GM12878 (cell line): ENCODE results near the gene SLC6A8. TPM values are rescaled to one million over a fixed set of nuclear protein-coding genes. Genes with fewer than 3 reads are reported as not detected.
A peak's percentile ranks its signal among the peaks of the same experiment; 100 is the strongest.

Experiments used
- ATAC-seq: fragments of 200-7000 bp; cut with Tn5 transposase; 3 replicates; pipeline ENCODE4 v1.9.1; 2020; ENCODE audit warnings: mild to moderate bottlenecking, moderate library complexity
- BruUV-seq: library from RNA; stranded (reverse); fragments of 400-500 nt; replicated peaks from 2 replicates; lab custom pipeline; 2021; lab: Mats Ljungman, UMichigan
- CTCF ChIA-PET: fragments of 300-600 bp; sonication (Branson Sonifier 250); formaldehyde crosslinking; extraction: SDS; loops from one replicate; lab custom pipeline; 2021; ENCODE audit warnings: inconsistent platforms; lab: Yijun Ruan, JAX
- POLR2A ChIA-PET: fragments of 350-600 bp; formaldehyde crosslinking; extraction: SDS; loops from one replicate; lab custom pipeline; 2021; ENCODE audit warnings: inconsistent platforms; lab: Charles Lee
- RAD21 ChIA-PET: fragments of 300-600 bp; sonication (Branson Sonifier 250); formaldehyde crosslinking; loops from one replicate; lab custom pipeline; 2023; ENCODE audit warnings: antibody characterized with exemption; ENCODE audit not compliant: unreplicated experiment; lab: Charles Lee
- SMC1A ChIA-PET: fragments of 300-600 bp; sonication (Branson Sonifier 250); formaldehyde crosslinking; loops from one replicate; lab custom pipeline; 2023; ENCODE audit not compliant: unreplicated experiment, uncharacterized antibody; lab: Charles Lee
- DNase-seq: peaks from one replicate; pipeline ENCODE4 v3.0.0-alpha.2; 2011; ENCODE audit warnings: low read depth, low spot score
- FAIRE-seq: peaks from 3 replicates; lab custom pipeline; 2011; peaks lifted over from hg19 to GRCh38; lab: Jason Lieb, UNC
- H2AFZ ChIP-seq: 2 replicates; pipeline ENCODE4 v1.6.0; 2011; ENCODE audit warnings: low read depth, low read length, control low read depth; ENCODE audit not compliant: control insufficient read depth
- H3K27ac ChIP-seq: 2 replicates; pipeline ENCODE4 v1.5.1; 2011; ENCODE audit warnings: control low read depth; ENCODE audit not compliant: control insufficient read depth, insufficient read depth
- H3K27me3 ChIP-seq, 2 experiments: replicated peaks in 1 of 2; 2 replicates each; pipeline versions ENCODE4 v1.6.0 to v1.6.1; 2011; ENCODE audit warnings: low read length in 1 of 2; ENCODE audit not compliant: control insufficient read depth in 2 of 2, insufficient read depth in 2 of 2
- H3K36me3 ChIP-seq, 2 experiments: 2 replicates each; pipeline ENCODE4 v1.5.1; 2011; ENCODE audit warnings: low read length in 1 of 2; ENCODE audit not compliant: control insufficient read depth in 2 of 2, insufficient read depth in 2 of 2
- H3K4me1 ChIP-seq: 2 replicates; pipeline ENCODE4 v1.6.1; 2011; ENCODE audit warnings: mild to moderate bottlenecking, low read length, moderate library complexity, mixed read lengths; ENCODE audit not compliant: control insufficient read depth, insufficient read depth
- H3K4me2 ChIP-seq: 2 replicates; pipeline ENCODE4 v1.6.0; 2011; ENCODE audit warnings: control low read depth; ENCODE audit not compliant: control insufficient read depth, insufficient read depth
- H3K4me3 ChIP-seq: fragments of 200-600 bp; sonication (generic); 2 replicates; pipeline ENCODE4 v1.5.1; 2016
- H3K79me2 ChIP-seq: 2 replicates; pipeline ENCODE4 v1.6.0; 2011; ENCODE audit warnings: low read length; ENCODE audit not compliant: control insufficient read depth, insufficient read depth
- H3K9ac ChIP-seq: 2 replicates; pipeline ENCODE4 v1.8.0; 2011; ENCODE audit warnings: low read length, control low read depth, mixed read lengths; ENCODE audit not compliant: control insufficient read depth, insufficient read depth
- H3K9me3 ChIP-seq: replicated peaks from 3 replicates; pipeline ENCODE4 v1.5.1; 2011; ENCODE audit warnings: mild to moderate bottlenecking, low read length; ENCODE audit not compliant: control insufficient read depth, insufficient read depth
- H4K20me1 ChIP-seq: 2 replicates; pipeline ENCODE4 v1.6.0; 2011; ENCODE audit not compliant: control insufficient read depth, insufficient read depth
- CBFB ChIP-seq: IDR thresholded peaks from 2 replicates; pipeline ENCODE4 v1.6.1; 2016; ENCODE audit warnings: antibody characterized with exemption, low read depth
- CBX3 ChIP-seq: fragments of 200-600 bp; sonication (generic); IDR thresholded peaks from 2 replicates; pipeline ENCODE4 v1.6.1; 2016; ENCODE audit warnings: low read depth, borderline replicate concordance
- CBX5 ChIP-seq: sonication (generic); IDR thresholded peaks from 2 replicates; pipeline ENCODE4 v1.6.1; 2016; ENCODE audit warnings: low read depth, moderate library complexity, mild to moderate bottlenecking, inconsistent platforms
- GABPA ChIP-seq: IDR thresholded peaks from 2 replicates; pipeline ENCODE4 v1.6.1; 2014; ENCODE audit warnings: antibody characterized with exemption, low read depth, mild to moderate bottlenecking, inconsistent platforms
- MEF2B ChIP-seq: fragments of 450-650 bp; IDR thresholded peaks from 2 replicates; pipeline ENCODE4 v1.6.1; 2018; ENCODE audit warnings: mild to moderate bottlenecking, moderate library complexity; ENCODE audit not compliant: partially characterized antibody, poor library complexity, severe bottlenecking
- POU2F2 ChIP-seq: IDR thresholded peaks from 3 replicates; pipeline ENCODE4 v1.6.1; 2011; ENCODE audit warnings: low read depth, mild to moderate bottlenecking, low read length, borderline replicate concordance
- RB1 ChIP-seq: fragments of 450-650 bp; formaldehyde crosslinking; IDR thresholded peaks from 2 replicates; pipeline ENCODE4 v1.6.1; 2017; ENCODE audit warnings: mild to moderate bottlenecking, borderline replicate concordance
- RCOR1 ChIP-seq: conservative IDR thresholded peaks from 2 replicates; pipeline ENCODE4 v1.6.1; 2012; ENCODE audit warnings: low read depth, low read length, improper control_type of control experiment
- RUNX3 ChIP-seq: IDR thresholded peaks from 2 replicates; pipeline ENCODE4 v1.6.1; 2012; ENCODE audit warnings: low read length, inconsistent platforms
- SMAD5 ChIP-seq: IDR thresholded peaks from 2 replicates; pipeline ENCODE4 v1.6.1; 2016; ENCODE audit warnings: antibody characterized with exemption, low read depth
- SREBF1 ChIP-seq: IDR thresholded peaks from 2 replicates; pipeline ENCODE4 v1.6.1; 2012; ENCODE audit warnings: mild to moderate bottlenecking, low read length
- SUZ12 ChIP-seq: fragments of 200-600 bp; sonication (generic); IDR thresholded peaks from one replicate; pipeline ENCODE4 v1.6.1; 2018; ENCODE audit warnings: antibody characterized with exemption, mild to moderate bottlenecking; ENCODE audit not compliant: unreplicated experiment
- YBX1 ChIP-seq: fragments of 450-650 bp; IDR thresholded peaks from 2 replicates; pipeline ENCODE4 v1.6.1; 2016; ENCODE audit warnings: antibody characterized with exemption
- ZBED1 ChIP-seq: IDR thresholded peaks from 2 replicates; pipeline ENCODE4 v1.6.1; 2016; ENCODE audit warnings: borderline replicate concordance
- WGBS: methylation state at CpG from one replicate; pipeline ENCODE4 v1.1.6; 2016; ENCODE audit warnings: low lambda C conversion rate; ENCODE audit not compliant: insufficient replicate concordance, insufficient coverage; ENCODE audit errors: missing lambda C conversion rate; 5-methylcytosine and 5-hydroxymethylcytosine counted together
- in situ Hi-C: fragments of 300-500 bp; cut with MboI; formaldehyde crosslinking; loops from 9 replicates; pipeline ENCODE4 v1.14.3; 2018; ENCODE audit warnings: mixed read lengths
- intact Hi-C: fragments of 100-400 bp; cut with micrococcal nuclease; formaldehyde crosslinking; loops from one replicate; pipeline ENCODE4 v1.14.2; 2022; ENCODE audit not compliant: unreplicated experiment
- polyA plus RNA-seq, 11 experiments: library from polyadenylated mRNA; depleted of rRNA in 4 of 11; unstranded in 6 of 11; stranded (reverse) in 5 of 11; fragments of >200 nt; fragmentation: Nextera tagmentation in 4 of 11; fragmentation: Illumina TruSeq in 1 of 11; extraction: Ambion mirVana in 4 of 11; extraction: Trizol in 1 of 11; gene quantifications; 1 replicate in 1 of 11; 2 replicates in 10 of 11; pipeline versions ENCODE4 v1.2.1 to v1.2.3, GENCODE V29; 2011 to 2016; ENCODE audit warnings: inconsistent platforms in 2 of 11, missing spikeins in 2 of 11, low read depth in 1 of 11
- total RNA-seq, 4 experiments: library from RNA; depleted of rRNA in 3 of 4; stranded (reverse); fragments of >200 nt in 3 of 4; fragmentation: Illumina TruSeq in 1 of 4; extraction: Trizol in 1 of 4; gene quantifications; 2 replicates each; pipeline versions ENCODE4 v1.2.1 to v1.2.3, GENCODE V29; 2013 to 2021
- TF ChIP-seq, protein P1 (sequence below): fragments of 450-650 bp; IDR thresholded peaks from 2 replicates; pipeline ENCODE4 v1.6.1; 2016; ENCODE audit warnings: mild to moderate bottlenecking
- TF ChIP-seq, protein P2 (sequence below): IDR thresholded peaks from 2 replicates; pipeline ENCODE4 v1.6.1; 2011; ENCODE audit warnings: low read depth, low read length, improper control_type of control experiment, borderline replicate concordance
- TF ChIP-seq, protein P3 (sequence below): fragments of 450-650 bp; IDR thresholded peaks from 2 replicates; pipeline ENCODE4 v1.6.1; 2014; ENCODE audit warnings: mild to moderate bottlenecking
- TF ChIP-seq, protein P4 (sequence below): IDR thresholded peaks from 2 replicates; pipeline ENCODE4 v1.6.1; 2012; ENCODE audit warnings: mild to moderate bottlenecking, low read depth, low read length

Gene SLC6A8
- total and polyA plus RNA-seq, 10 of the 15 experiments (the other 5 are each of a cell fraction or from before 2014, with no cell fraction given), result 0.01 to 0.72 (median 0.17) TPM; not detected in 6

DNA sequence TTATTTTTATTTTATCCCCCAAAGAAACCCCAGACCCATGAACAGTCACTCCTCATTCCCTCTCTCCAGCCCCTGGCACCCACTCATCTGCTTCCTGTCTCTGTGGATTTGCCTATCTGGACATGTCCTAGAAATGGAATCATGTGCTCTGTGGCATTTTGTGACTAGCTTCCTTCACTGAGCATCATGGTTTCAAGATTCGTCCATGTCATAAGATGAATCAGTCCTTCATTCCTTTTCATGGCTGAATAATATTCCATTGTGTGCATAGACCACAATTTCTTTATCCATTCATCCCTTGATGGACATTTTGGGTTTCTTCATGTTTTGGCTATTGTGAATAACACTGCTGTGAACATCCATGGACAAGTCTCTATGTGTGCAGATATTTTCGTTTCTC, 47.1 kb downstream of the SLC6A8 start (continued):
- TF ChIP-seq, protein P1, sequence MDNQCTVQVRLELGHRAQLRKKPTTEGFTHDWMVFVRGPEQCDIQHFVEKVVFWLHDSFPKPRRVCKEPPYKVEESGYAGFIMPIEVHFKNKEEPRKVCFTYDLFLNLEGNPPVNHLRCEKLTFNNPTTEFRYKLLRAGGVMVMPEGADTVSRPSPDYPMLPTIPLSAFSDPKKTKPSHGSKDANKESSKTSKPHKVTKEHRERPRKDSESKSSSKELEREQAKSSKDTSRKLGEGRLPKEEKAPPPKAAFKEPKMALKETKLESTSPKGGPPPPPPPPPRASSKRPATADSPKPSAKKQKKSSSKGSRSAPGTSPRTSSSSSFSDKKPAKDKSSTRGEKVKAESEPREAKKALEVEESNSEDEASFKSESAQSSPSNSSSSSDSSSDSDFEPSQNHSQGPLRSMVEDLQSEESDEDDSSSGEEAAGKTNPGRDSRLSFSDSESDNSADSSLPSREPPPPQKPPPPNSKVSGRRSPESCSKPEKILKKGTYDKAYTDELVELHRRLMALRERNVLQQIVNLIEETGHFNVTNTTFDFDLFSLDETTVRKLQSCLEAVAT, result no peak
- TF ChIP-seq, protein P2, sequence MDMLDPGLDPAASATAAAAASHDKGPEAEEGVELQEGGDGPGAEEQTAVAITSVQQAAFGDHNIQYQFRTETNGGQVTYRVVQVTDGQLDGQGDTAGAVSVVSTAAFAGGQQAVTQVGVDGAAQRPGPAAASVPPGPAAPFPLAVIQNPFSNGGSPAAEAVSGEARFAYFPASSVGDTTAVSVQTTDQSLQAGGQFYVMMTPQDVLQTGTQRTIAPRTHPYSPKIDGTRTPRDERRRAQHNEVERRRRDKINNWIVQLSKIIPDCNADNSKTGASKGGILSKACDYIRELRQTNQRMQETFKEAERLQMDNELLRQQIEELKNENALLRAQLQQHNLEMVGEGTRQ, result no peak
- TF ChIP-seq, protein P3, sequence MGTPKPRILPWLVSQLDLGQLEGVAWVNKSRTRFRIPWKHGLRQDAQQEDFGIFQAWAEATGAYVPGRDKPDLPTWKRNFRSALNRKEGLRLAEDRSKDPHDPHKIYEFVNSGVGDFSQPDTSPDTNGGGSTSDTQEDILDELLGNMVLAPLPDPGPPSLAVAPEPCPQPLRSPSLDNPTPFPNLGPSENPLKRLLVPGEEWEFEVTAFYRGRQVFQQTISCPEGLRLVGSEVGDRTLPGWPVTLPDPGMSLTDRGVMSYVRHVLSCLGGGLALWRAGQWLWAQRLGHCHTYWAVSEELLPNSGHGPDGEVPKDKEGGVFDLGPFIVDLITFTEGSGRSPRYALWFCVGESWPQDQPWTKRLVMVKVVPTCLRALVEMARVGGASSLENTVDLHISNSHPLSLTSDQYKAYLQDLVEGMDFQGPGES, result no peak
- TF ChIP-seq SUZ12 (no peak), ZBED1 (no peak), RCOR1 (no peak), RB1 (no peak)

DNA sequence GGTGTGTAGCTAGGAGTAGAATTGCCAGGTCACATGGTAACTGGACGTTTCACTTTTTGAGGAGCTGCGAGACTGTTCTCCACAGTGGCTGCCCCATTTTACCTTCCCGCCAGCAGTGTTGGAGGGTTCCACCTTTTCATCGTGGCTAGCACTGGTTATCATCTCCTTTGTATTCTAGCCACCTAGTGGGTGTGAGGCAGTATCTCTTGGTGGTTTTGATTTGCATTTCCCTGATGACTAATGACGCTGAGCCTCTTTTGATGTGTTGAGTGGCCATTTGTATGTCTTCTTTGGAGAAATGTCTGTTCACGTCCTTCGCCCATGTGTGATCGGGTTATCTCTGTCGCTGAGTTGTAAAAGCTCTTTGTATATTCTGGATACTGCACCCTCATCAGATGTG, 47.5 kb downstream of the SLC6A8 start:
- H3K36me3 ChIP-seq, result no peaks in the 10 kb centered on the region
- ChIA-PET POLR2A (interaction anchor here (0.9 kb wide), 1 partner anchor 9 kb away, joined by 3 read pairs; no protein-coding TSS in a partner anchor), SMC1A (no interaction called here), CTCF (interaction anchor here (0.7 kb wide), 1 partner anchor 54 kb away, joined by 3 read pairs; no protein-coding TSS in a partner anchor), RAD21 (interaction anchor here (1.0 kb wide), 1 partner anchor 8 kb away, joined by 3 read pairs; no protein-coding TSS in a partner anchor)
- peak; percentile 91 for ATAC-seq
- intact Hi-C loops (no loop called here), in situ Hi-C loops (loop anchor here (10.0 kb wide), 2 partner anchors 50 to 60 kb away; partner anchors contain the start of genes PNCK and SRPK3)
- no peaks in the 10 kb centered on the region for H3K79me2 ChIP-seq
- H3K4me3 ChIP-seq, result no peak overlapping the region
- no TSS peak for BruUV-seq
- H3K4me1 ChIP-seq, result no peaks in the 10 kb centered on the region
- H3K27ac ChIP-seq, result no peak overlapping the region
- H2AFZ ChIP-seq, result no peak overlapping the region
- no peak overlapping the region for H3K9ac ChIP-seq
- peaks cover 2% of the 10 kb centered on the region; the same call in 1 of the 3 replicates for H3K9me3 ChIP-seq
- peak; percentile 56 for FAIRE-seq
- no peak for DNase-seq
- H3K27me3 ChIP-seq, result no peaks in the 10 kb centered on the region
- 19% methylated on average over 9 of the region's 9 CpGs for WGBS
- no peak overlapping the region for H3K4me2 ChIP-seq
- H4K20me1 ChIP-seq, result no peaks in the 10 kb centered on the region
- TF ChIP-seq YBX1, result no peak
- TF ChIP-seq GABPA, result no peak
- TF ChIP-seq SMAD5, result no peak
- TF ChIP-seq CBX5, result no peak
- no peak for TF ChIP-seq ZBED1
- no peak for TF ChIP-seq CBX3
- TF ChIP-seq MEF2B, result peak; percentile 22
- peak; percentile 85; the same call in 2 of the 3 replicates for TF ChIP-seq POU2F2
- TF ChIP-seq, protein P4, sequence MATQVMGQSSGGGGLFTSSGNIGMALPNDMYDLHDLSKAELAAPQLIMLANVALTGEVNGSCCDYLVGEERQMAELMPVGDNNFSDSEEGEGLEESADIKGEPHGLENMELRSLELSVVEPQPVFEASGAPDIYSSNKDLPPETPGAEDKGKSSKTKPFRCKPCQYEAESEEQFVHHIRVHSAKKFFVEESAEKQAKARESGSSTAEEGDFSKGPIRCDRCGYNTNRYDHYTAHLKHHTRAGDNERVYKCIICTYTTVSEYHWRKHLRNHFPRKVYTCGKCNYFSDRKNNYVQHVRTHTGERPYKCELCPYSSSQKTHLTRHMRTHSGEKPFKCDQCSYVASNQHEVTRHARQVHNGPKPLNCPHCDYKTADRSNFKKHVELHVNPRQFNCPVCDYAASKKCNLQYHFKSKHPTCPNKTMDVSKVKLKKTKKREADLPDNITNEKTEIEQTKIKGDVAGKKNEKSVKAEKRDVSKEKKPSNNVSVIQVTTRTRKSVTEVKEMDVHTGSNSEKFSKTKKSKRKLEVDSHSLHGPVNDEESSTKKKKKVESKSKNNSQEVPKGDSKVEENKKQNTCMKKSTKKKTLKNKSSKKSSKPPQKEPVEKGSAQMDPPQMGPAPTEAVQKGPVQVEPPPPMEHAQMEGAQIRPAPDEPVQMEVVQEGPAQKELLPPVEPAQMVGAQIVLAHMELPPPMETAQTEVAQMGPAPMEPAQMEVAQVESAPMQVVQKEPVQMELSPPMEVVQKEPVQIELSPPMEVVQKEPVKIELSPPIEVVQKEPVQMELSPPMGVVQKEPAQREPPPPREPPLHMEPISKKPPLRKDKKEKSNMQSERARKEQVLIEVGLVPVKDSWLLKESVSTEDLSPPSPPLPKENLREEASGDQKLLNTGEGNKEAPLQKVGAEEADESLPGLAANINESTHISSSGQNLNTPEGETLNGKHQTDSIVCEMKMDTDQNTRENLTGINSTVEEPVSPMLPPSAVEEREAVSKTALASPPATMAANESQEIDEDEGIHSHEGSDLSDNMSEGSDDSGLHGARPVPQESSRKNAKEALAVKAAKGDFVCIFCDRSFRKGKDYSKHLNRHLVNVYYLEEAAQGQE, result no peak
- TF ChIP-seq RUNX3, result no peak
- TF ChIP-seq SREBF1, result no peak
- no peak for TF ChIP-seq CBFB
